ENCODE results near the gene MBD5. TPM values are rescaled to one million over a fixed set of nuclear protein-coding genes. Genes with fewer than 3 reads are reported as not detected.
A peak's percentile ranks its signal among the peaks of the same experiment; 100 is the strongest.

Gene MBD5
- total RNA-seq, 1 donor from 2014 or later: 36.6 TPM

DNA sequence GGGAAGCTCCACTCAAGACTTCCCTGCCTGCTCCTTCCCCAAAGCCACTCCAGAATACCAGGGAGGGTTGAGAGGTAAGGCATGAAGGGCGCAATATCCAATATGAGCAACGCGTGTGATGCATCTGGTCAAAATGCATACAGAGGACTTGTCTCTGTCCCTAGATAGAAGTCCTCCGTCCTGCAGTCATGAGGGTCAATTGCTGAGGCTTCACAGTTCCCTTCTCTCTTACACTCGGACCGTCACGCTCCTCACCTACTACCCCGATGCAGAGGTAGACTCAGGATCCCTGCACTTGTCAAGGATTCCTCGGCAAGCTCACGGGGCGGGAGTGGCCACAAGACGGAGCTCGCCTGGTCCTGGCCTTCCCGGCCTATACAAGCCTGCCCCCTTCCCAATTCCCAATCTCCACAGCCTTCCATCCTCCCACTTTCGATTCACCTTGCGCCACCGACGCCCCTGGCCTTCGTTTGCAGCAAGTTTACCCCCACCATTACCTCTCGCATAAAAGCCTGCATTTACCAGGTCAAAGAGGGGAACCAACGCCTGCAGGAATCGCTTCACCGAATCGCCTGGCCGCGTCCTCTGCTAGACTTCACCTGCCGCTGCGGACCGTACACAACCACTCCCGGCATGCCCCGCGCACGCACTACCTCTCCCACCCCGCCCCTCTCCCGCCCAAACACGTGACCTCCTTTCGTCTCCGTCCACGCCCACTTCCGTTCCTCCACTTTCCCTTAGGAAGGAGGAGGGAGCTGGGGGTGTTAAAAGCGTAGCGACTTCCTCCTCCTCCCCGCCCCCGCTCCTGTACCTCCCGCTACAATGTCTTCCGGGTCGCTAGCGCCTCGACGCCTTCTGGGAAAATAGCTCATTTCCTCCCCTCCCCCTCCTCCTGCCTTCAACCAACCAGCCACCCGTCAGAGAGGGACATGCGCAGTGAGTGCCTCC is 506 bp upstream of the MBD5 start, which contains the start of gene ORC4:
Gene ORC4, minus strand, starts transcription at position 627 of the 948 bp plus-strand sequence. CDS start 44,779 bp downstream, outside the sequence.
- DNase-seq (ENCODE audit: missing footprints) (peak; percentile 98), ATAC-seq (peak; percentile 99)
- intact Hi-C loops (cut with DNase I): loop anchor here (5.0 to 10.0 kb wide), 2 partner anchors 178 to 624 kb away; partner anchors contain the start of gene EPC2

DNA sequence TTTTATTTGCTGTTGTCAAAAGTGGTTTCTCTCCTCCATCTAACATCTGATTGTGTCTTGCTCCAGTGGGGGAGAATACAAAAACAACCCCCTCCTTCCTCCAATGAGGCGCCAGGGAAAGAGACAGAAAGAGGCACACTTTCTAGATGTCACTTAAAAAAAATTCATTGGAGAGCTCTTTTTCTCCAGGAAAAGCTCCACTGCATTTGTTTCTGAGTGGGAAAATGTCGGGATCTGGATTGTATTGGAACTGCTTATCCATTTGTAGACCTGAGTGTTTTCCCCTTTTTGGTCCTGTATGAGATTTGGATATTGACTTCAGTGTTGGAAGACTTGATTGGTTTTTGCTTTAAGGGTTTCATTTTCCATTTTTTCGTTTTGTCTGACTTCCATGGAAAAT is 995 bp downstream of the MBD5 start:
- ATAC-seq (no peak), DNase-seq (ENCODE audit: missing footprints) (no peak)
- intact Hi-C loops (cut with DNase I): loop anchor here (5.0 to 10.0 kb wide), 2 partner anchors 180 to 623 kb away; partner anchors contain the start of gene EPC2

DNA sequence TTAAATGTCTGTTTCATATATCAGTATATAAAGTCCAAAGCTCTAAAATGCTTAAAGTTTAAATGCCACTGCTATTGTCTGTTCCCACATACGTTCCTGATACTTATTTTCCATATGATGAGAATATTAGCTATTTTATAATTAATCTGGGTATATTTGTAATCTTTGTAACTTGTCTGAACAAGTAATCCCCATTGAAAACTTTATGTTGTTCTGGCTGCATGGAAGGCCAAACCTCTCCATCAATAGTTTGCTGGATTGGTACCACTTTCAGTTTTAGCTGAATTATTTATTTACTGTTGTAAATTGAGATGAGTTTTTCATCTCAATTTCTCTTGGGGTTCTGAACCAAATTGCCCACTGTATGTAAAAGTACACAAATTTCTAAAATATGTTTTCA is 1.5 kb downstream of the MBD5 start:
- intact Hi-C loops (cut with DNase I): loop anchor here (5.0 to 10.0 kb wide), 2 partner anchors 180 to 622 kb away; partner anchors contain the start of gene EPC2
- ATAC-seq: no peak
- DNase-seq (ENCODE audit: missing footprints): no peak

DNA sequence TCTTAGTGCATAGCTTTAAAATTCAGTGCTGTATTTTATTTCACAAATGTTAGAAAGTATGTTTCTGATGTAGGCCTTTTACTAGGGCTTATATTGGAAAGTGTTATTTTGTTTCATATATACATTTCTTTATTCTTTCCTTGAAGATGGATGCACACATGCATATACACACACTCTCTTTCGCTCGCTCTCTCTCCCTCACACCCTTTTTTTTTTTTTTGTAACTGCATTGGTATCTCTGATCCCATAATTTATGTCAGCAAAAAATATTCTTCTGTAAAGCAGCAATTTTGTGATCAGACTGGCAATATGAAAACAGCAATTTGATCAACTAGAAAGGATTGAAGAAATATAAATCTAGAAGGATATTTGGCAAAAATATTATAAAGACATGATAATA is 2.0 kb downstream of the MBD5 start:
- no peak for ATAC-seq
- intact Hi-C loops (cut with DNase I): loop anchor here (5.0 to 10.0 kb wide), 2 partner anchors 181 to 622 kb away; partner anchors contain the start of gene EPC2

DNA sequence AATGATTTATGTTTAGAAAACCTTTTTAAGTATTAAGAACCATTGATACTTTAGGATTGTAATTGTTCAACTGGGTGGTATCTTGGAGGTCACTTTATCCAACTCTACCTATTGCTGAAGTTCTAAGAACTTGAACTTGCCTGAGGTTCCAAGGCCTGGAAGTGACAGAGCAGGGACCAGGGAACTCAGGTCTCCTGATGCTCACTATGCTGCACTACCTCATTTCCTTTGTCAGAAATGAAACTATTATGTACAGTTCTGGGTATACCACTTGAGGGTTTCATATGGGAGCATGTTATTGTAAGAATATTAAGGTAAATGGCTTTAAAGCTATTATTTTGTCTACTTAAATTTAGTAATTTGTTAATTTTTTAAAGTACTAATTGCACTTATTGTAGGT is 3.0 kb downstream of the MBD5 start:
- ATAC-seq (no peak), DNase-seq (ENCODE audit: missing footprints) (no peak)
- intact Hi-C loops (cut with DNase I): loop anchor here (5.0 to 10.0 kb wide), 2 partner anchors 182 to 621 kb away; partner anchors contain the start of gene EPC2

More for the DNA sequence above, 2.0 kb downstream of the MBD5 start:
- DNase-seq (ENCODE audit: missing footprints): no peak

DNA sequence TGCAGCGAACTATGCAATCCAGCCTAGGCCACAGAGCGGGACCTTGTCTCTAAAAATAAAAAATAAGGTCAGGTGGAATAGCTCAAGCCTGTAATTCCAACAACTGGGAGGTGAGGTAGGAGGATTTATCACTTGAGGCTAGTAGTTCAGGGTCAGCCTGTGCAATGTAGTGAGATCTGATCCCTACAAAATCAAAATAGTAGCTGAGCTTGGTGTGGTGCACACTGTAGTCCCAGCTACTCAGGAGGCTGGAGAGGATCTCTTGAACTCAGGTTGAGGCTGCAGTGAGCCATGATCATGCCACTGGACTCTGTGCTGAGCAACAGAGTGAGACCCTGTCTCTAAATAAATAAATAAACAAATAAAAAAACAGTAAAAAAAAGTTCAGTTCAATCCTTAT is 5.7 kb downstream of the MBD5 start:
- ATAC-seq (no peak), DNase-seq (ENCODE audit: missing footprints) (no peak)
- intact Hi-C loops (cut with DNase I): loop anchor here (10.0 kb wide), 1 partner anchor 618 kb away; the partner anchor contains the start of gene EPC2

DNA sequence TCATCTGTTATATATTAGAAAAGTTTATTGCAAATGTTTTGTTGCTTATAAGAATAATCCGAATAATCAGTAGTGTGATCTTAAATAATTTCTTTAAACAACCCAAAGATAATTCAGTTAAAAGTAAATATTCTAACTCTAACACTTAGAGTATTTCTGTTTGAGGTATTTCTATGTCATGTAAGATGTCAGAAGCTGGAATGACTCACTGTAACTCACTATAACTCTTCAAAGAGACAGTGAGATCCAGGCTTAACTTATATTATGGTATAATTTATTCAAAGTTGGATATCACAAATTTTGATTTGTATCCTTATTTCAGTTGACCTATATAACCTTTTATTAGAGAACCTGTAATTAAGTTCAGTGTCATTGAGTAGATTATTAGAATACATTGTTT is 6.9 kb downstream of the MBD5 start:
- ATAC-seq (no peak), DNase-seq (ENCODE audit: missing footprints) (no peak)
- intact Hi-C loops (cut with DNase I): loop anchor here (10.0 kb wide), 1 partner anchor 617 kb away; the partner anchor contains the start of gene EPC2

DNA sequence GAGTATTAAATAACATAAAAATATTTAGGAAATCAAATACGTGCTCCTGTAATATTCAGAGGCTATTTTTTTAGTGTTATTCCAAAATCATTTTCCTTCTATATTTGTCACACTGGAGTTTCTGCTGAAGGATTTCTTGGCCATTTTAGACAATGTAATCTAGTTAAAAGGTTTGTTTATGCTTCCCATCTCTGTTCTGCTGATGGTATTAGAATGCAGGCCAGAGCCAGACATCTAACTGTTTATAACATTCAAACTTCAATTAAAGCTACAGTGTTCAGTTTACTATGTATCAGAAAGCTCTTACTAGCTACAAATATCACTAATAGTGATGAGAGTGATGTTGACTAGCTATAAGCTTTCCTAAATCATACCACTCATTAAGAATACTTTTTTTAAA is 7.9 kb downstream of the MBD5 start:
- ATAC-seq (no peak), DNase-seq (ENCODE audit: missing footprints) (no peak)
- intact Hi-C loops (cut with DNase I): loop anchor here (10.0 kb wide), 1 partner anchor 616 kb away; the partner anchor contains the start of gene EPC2

DNA sequence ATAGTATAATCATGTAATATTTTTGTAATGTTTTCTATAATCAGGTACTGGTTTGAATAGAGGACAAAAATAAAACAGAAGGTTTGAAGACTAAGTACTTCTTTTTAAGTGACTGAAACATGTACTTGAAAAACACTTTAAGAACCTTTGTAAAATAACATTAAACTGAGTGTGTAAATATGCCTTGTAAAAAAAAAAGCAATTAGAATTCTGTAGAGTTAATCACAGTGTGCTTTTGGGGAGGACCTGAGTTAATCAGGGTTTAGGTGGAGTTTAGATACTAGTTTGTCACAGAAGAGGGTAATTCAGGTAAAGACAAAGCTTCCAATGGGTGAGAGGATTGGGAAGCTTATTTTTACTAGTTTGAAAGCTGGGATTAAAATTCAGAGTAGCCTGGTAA is 10.3 kb downstream of the MBD5 start:
- DNase-seq (ENCODE audit: missing footprints) (no peak), ATAC-seq (no peak)
- intact Hi-C loops (cut with DNase I): no loop called here

DNA sequence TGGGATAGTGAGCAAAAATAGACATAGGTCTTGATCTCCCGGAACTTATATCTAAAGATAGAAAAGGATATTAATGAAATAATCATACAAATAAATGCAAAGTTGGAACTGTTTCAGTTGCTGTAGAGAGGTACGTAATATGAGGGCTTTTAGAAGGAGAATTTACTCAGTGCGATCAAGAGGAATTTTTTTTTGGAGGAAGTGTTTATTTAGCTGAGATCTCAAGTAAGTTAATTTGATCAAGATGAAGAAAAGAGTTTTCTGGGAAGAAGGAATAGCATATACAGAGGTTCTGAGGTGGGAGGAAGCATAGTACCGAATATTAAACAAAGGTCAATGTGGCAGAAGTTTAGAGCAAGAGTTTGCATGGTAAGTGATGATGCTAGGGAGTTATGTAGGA is 11.3 kb downstream of the MBD5 start:
- intact Hi-C loops (cut with DNase I): no loop called here
- ATAC-seq (no peak), DNase-seq (ENCODE audit: missing footprints) (no peak)

DNA sequence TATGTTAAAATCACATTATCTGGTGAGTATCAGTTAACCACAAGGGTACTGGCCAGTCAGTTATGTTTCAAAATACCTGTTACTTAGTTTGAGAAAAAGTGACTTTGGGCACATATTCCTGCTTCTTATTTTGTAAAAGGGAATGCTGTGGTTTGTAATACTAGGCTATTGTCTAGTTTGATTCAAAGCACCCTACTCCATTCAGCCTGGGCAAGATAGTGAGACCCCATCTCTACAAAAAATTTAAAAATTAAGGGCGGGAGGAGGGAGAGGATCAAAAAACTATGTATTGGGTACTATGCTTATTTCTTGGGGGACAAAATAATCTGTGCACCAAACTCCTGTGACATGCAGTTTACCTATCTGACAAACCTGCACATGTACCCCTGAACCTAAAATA is 18.9 kb downstream of the MBD5 start:
- intact Hi-C loops (cut with DNase I): no loop called here
- no peak for ATAC-seq
- no peak for DNase-seq (ENCODE audit: missing footprints)

DNA sequence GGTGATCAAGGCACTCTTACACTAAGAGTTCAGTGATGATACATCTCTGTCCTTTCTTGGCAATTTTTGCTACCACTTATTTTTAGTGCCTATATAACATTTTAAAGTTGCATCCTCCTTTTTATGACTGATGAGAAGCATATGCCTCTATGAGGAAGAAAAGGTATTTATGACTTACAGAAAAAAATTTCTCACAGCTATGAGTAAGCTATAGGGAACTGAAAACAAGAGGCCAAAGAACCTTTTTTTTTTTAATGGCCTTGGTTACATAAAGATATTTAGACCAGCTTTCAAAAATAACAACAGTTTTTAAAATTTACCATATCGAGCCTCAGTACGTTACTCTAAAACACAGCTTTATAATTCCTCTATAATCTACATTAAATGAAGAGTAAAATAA is 21.3 kb downstream of the MBD5 start:
- intact Hi-C loops (cut with DNase I): no loop called here
- no peak for ATAC-seq
- no peak for DNase-seq (ENCODE audit: missing footprints)

DNA sequence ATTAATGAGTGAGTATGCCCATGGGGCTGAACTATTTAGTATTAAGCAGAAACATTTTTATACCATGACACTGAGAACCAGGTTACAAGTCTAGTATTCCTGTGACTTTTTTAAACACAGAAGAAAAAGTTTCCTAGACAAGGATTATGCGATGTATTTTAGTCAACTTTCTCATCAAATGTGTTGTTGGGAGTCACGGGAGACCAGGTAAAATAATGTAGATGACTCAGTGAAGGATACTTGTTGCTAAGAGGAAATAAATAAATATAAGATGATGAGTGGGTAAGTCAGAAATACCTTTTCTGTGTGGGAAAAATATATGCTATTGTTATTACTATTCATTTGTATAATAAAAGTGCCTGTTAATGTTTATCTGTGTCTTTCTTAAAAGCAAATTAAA is 23.4 kb downstream of the MBD5 start:
- no peak for ATAC-seq
- DNase-seq (ENCODE audit: missing footprints): no peak
- intact Hi-C loops (cut with DNase I): no loop called here

DNA sequence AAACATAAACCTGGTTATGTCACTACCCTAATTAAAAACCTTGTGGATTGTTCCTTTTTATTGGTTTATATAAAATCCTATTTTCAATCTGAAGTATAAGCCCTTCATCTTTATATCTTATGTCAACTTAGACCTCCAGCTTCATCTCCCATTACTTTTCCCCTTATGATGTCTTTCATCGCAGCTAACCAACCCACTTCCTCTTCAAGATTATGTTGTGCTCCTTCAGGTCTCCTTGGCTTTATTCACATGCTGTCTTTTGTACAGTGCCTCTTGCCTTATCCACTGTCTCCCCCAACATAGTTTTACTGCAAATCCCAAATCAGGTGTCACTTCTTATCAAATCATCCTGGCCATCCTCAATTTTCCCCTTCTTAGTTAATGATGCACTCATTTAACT is 25.9 kb downstream of the MBD5 start:
- intact Hi-C loops (cut with DNase I): no loop called here
- no peak for DNase-seq (ENCODE audit: missing footprints)
- no peak for ATAC-seq

DNA sequence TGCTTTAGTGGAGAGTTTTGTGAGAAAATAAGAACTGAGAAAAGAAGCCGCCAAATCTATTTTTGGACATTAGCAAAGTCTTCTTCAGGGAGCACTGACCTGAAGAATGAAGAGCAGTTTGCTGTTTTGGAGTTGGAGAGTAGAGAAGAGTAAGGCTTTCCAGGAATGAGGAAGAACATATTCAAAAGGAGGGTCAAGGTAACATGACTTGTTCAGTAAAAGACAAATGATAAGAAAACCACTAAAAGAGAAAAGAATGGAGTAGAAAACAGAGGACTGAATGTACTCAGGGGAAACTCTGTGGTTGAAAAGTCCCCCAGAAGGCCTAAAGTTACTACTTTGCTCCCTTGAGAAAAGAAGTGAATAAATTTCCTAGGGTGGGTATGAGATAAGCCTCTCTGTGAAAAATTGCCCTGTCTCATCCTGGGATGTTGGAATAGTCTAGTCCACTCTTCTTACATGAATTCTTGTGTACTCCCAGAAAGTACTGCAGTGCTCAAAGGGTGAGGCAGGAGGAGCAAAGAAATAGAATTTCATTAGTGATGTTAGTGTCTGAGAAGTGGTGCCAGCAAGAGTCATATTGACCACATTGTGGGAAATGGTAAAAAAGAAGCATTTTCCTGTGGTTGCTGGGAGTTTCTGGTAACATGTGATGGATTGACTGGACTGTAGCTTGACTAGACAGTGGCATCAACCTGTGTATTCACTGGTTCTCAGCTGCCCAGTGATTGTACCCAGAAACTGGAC is 27.8 kb downstream of the MBD5 start:
- intact Hi-C loops (cut with DNase I): no loop called here
- ATAC-seq: no peak
- no peak for DNase-seq (ENCODE audit: missing footprints)

DNA sequence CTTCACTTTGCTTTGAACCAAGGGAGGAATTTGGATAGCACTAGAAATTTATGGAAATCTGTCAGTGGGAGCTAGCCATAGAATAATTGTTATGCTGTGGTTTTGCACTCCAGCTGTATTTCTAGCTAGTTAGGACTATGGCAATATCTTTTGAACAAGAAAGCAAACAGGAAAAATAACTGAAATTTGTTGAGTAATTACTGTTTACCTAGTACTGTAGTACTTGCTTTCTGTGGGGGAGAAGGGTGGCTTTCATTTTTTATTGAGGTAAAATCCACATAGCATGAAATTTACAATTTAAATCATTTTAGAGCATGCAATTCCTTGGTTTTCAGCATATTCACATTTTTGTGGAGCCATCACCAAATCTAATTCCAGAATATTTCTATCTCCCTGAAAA is 28.4 kb downstream of the MBD5 start:
- no peak for ATAC-seq
- no peak for DNase-seq (ENCODE audit: missing footprints)
- intact Hi-C loops (cut with DNase I): no loop called here

DNA sequence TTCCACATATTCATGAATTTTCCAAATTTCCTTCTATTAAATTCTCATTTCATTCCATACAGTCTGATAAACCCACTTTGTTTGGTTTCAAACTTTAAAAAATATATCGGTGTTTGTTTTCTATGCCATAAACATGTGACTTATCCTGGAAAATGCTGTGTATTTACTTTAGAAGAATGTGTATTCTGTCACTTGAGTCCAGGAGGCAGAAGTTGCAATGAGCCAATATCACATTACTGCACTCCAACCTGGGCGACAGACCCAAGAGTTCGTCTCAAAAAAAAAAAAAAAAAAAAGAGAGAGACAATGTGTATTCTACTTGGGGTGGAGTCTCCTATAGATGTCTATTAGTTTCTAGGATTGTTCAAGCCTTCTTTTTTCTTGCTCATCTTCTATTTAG is 31.8 kb downstream of the MBD5 start:
- DNase-seq (ENCODE audit: missing footprints): no peak
- no peak for ATAC-seq
- intact Hi-C loops (cut with DNase I): no loop called here

DNA sequence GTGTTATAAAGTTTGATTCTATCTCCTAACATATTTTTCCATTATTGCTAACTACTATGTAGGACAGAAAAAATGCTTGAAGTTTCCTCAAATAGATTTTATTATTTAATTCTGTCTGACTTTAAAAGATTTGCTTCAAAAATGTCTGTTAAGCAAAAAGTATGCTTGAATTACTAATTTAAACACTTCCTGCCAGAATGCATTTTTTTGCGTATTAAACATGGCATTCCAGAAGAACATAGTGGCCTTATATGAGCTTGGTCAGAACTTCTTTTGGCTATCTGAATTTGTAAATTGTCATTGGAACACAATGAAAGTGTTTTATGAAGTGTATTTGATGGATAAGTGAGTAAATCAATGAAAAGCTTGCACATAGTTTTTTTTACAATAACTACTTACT is 37.8 kb downstream of the MBD5 start:
- no peak for DNase-seq (ENCODE audit: missing footprints)
- intact Hi-C loops (cut with DNase I): no loop called here
- no peak for ATAC-seq

DNA sequence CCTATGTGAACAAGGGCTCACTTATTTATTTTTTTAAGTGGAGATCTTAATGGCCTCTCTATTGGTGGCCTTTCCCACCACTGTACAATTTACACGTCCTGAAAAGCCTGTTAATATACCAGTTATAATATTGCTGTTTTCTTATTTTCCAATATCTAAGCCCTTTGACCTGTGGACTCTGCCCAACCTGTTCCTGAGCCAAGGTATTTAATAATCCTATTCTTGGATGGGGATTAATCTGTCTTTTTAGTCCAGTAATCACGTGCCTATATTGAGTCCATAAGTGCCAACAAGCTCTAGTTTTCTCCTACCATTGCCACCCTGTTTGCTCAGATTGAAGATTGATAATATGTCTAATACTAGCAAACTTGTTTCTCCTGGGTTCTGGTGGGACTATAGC is 42.7 kb downstream of the MBD5 start:
- intact Hi-C loops (cut with DNase I): no loop called here
- DNase-seq (ENCODE audit: missing footprints) (no peak), ATAC-seq (no peak)
